MG63 (cell line): ENCODE data around the gene DDX31. TPM values are rescaled to one million over a fixed set of nuclear protein-coding genes. Genes with fewer than 3 reads are reported as not detected.

Experiments used
- DNase-seq: peaks from one replicate; pipeline ENCODE4 v3.0.0-alpha.2; 2020
- H3K27me3 ChIP-seq: fragments of 250-450 bp; sonication (Bioruptor Pico); 2 replicates; pipeline ENCODE4 v1.5.1; 2020; ENCODE audit warnings: mild to moderate bottlenecking, moderate library complexity
- H3K36me3 ChIP-seq: fragments of 250-450 bp; sonication (Bioruptor Pico); 2 replicates; pipeline ENCODE4 v1.5.1; 2020; ENCODE audit warnings: mild to moderate bottlenecking, moderate library complexity
- H3K4me3 ChIP-seq: fragments of 250-450 bp; sonication (Bioruptor Pico); 2 replicates; pipeline ENCODE4 v1.5.1; 2020; ENCODE audit warnings: mild to moderate bottlenecking, moderate library complexity
- H3K9me3 ChIP-seq: fragments of 250-450 bp; sonication (Bioruptor Pico); 2 replicates; pipeline ENCODE4 v1.5.1; 2020; ENCODE audit warnings: mild to moderate bottlenecking, moderate library complexity
- total RNA-seq: library from RNA; depleted of rRNA; stranded (reverse); fragments of >200 nt; shearing (Covaris generic); gene quantifications from 2 replicates; pipeline ENCODE4 v1.2.3, GENCODE V29; 2014; ENCODE audit warnings: low replicate concordance

DDX31 gene
- total RNA-seq, 1 experiment from 2014 or later, result 20.1 TPM

DNA sequence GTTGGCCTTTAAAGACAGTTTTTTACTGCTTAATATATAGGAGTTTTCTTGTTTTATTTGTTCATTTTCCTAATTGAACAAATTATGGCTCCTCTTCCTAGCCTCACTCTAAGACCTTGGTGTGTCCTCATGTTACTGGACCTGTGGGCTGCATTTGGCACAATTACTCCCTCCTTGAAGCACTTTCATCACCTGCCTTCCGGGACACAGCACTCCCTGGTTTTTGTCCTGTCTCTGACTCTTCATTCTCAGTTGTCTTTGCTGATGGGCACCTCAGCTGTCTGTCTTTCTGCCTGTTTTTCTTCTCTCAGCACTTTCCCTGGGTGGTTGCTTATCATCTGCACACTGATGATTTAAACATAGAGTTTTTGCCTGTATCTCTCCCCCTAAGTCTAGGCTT lies 14.1 kb upstream of the DDX31 start:
- Histone ChIP-seq H3K4me3 (no peak overlapping the region), H3K27me3 (no peaks in the 10 kb centered on the region), H3K9me3 (no peaks in the 10 kb centered on the region), H3K36me3 (peaks cover 85% of the 10 kb centered on the region)
- DNase-seq, result no peak

DNA sequence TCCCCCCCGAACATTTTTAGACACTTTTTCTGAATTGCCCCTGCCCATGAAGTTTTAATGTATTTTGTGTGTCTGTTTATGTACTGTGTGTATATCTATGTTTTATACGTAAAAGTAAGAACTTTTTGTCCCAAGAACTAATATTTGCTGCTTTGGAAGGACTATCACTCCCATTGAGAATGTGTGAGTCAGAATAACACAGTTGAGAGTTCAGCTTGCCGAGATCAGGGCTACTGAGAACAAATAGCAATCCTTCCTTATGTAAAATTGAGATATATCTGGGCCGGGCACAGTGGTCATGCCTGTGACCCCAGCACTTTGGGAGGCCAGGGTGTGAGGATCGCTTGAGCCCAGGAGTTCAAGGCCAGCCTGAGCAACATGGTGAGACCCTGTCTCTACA lies 11.8 kb upstream of the DDX31 start:
- H3K27me3 ChIP-seq, result no peaks in the 10 kb centered on the region
- H3K9me3 ChIP-seq, result no peaks in the 10 kb centered on the region
- H3K36me3 ChIP-seq, result peaks cover 86% of the 10 kb centered on the region
- DNase-seq, result no peak
- H3K4me3 ChIP-seq, result no peak overlapping the region

DNA sequence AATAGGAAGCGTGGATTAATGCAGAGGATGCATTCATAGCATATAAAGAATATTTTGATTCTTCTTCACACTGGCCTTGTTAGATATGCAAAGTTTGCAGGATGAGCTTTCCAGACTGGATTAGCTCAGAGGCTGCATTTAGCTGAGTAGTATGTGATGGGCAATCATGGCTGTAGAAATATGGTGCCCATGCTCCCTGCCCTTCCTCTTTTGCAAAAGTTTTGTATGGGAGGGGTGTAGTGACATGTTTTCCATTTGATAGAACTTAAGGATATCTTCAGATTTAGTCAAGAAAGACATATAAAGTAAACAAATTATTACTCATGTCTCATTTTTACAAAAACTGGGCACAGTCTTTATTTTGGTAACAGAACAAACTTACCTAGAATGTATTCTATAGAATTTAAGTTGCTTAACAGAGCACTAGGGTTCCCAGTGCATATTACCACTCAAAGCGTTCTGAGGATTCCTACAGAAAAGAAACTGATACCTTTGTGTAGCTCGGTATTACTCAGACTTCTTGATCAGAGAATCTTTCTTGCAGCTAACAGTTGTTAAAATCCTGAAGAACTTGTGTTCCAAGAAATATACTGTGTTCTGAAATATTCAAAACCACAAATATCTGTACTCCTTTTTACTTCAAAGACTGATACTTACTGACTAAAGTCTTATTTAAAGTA lies 10.3 kb upstream of the DDX31 start:
- Histone ChIP-seq H3K4me3 (no peak overlapping the region), H3K9me3 (no peaks in the 10 kb centered on the region), H3K27me3 (no peaks in the 10 kb centered on the region), H3K36me3 (peaks cover 74% of the 10 kb centered on the region)
- DNase-seq, result no peak

DNA sequence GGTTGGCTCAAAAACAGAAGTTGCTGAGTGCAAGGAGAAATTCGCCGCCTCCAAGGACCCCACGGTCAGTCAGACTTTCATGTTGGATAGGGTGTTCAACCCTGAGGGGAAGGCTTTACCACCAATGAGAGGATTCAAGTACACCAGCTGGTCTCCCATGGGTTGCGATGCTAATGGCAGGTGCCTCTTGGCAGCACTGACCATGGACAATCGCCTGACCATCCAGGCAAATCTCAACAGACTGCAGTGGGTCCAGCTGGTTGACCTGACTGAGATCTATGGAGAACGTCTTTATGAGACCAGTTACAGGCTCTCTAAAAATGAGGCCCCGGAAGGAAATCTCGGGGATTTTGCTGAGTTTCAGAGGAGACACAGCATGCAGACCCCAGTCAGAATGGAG lies 8.2 kb upstream of the DDX31 start:
- Histone ChIP-seq H3K27me3 (no peaks in the 10 kb centered on the region), H3K36me3 (peaks cover 71% of the 10 kb centered on the region), H3K9me3 (no peaks in the 10 kb centered on the region), H3K4me3 (no peak overlapping the region)
- no peak for DNase-seq

DNA sequence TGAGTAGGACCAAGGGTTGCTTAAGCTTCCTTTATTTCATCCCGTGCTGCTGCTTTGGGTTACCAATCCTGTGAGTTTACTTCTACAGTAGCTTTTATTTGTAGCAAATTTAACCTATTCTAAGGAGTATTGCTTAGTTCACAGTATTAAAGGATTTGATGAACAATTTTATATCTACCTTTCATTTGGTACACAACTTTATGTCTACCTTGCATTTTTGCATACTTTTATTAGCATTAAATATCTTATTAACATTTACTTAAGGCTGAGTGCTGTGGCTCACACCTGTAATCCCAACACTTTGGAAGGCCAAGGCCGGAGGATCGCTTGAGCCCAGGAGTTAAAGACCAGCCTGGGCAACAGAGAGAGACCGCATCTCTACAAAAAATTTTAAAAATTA lies 4.7 kb upstream of the DDX31 start:
- H3K4me3 ChIP-seq, result no peak overlapping the region
- no peaks in the 10 kb centered on the region for H3K9me3 ChIP-seq
- no peaks in the 10 kb centered on the region for H3K27me3 ChIP-seq
- DNase-seq, result no peak
- H3K36me3 ChIP-seq, result peaks cover 61% of the 10 kb centered on the region

DNA sequence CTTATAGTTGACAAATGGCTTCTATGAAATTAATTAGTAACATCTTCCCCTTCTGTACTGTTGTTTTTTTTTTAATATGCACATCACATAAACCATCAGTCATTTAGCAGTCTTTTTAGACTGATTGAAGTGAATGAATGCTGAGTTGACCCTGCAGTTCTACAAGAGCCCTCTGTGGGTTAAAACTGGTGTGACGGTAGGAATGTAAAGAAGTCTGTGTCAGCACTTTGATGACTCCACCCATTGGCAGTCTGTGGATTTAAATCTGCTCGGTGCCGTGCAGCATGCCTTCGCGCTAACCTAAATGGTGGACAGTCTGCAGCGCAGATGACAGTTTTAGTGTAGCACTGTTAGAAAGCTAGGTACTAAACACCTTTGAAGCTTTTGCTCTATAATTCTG lies 3.6 kb upstream of the DDX31 start:
- Histone ChIP-seq H3K27me3 (no peaks in the 10 kb centered on the region), H3K4me3 (no peak overlapping the region), H3K36me3 (peaks cover 50% of the 10 kb centered on the region), H3K9me3 (no peaks in the 10 kb centered on the region)
- DNase-seq, result peak; percentile 5

DNA sequence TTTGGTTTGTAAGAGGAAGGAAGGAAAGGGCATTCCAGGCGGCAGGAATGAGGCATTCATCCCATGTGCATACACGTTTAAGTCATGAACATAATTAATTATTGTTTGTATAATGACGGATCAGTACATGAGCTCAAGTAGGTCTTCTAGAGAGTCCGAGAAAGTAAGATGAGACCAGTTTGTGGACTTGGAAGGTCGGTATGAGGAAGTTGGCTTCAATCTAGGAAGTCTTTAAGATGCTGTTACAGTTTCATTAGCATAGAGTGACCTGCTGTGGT lies 2.6 kb upstream of the DDX31 start:
- H3K4me3 ChIP-seq, result peak overlapping the region; percentile 95

DNA sequence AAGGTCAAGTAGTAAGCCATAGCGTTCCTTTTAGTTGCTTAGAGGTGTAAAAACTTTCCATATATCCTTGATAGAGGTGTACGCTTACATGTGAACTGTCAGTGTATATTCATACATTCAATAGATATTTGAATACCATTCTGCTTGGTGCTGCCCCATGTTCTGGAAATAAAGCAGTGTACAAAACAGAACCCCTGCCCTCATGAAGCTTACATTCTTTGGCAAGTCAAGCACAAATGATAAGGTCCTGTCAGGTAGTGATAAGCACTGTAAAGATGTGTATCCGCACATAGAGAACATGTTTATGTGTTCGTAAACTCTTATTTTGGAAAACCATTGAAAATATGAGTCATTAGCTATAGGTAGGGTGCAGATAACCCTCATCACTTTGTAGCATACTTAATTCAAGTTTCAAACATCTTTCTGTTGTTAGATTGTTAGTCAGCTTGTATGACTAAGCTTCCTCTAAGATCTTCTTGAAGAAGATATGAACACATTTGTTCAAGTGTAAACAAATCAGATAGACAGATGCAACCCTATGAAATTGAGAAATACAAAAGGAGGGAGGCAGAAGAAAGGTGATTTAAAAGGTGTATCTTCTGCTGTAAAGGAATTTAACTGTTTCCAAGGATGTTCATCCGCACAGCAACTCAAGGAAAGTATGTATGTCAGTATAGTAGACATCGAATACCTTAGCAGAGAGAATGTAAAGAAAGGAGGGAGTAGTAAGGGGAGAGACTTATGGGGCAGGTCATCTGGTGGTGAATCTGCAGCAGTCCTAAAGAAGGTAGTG lies 2.0 kb upstream of the DDX31 start:
- Histone ChIP-seq H3K9me3 (no peaks in the 10 kb centered on the region), H3K27me3 (no peaks in the 10 kb centered on the region), H3K4me3 (peak overlapping the region; percentile 95), H3K36me3 (peaks cover 40% of the 10 kb centered on the region)
- no peak for DNase-seq

More for the DNA sequence above, 2.6 kb upstream of the DDX31 start:
- no peaks in the 10 kb centered on the region for H3K27me3 ChIP-seq
- H3K9me3 ChIP-seq, result no peaks in the 10 kb centered on the region
- H3K36me3 ChIP-seq, result peaks cover 45% of the 10 kb centered on the region
- no peak for DNase-seq

DNA sequence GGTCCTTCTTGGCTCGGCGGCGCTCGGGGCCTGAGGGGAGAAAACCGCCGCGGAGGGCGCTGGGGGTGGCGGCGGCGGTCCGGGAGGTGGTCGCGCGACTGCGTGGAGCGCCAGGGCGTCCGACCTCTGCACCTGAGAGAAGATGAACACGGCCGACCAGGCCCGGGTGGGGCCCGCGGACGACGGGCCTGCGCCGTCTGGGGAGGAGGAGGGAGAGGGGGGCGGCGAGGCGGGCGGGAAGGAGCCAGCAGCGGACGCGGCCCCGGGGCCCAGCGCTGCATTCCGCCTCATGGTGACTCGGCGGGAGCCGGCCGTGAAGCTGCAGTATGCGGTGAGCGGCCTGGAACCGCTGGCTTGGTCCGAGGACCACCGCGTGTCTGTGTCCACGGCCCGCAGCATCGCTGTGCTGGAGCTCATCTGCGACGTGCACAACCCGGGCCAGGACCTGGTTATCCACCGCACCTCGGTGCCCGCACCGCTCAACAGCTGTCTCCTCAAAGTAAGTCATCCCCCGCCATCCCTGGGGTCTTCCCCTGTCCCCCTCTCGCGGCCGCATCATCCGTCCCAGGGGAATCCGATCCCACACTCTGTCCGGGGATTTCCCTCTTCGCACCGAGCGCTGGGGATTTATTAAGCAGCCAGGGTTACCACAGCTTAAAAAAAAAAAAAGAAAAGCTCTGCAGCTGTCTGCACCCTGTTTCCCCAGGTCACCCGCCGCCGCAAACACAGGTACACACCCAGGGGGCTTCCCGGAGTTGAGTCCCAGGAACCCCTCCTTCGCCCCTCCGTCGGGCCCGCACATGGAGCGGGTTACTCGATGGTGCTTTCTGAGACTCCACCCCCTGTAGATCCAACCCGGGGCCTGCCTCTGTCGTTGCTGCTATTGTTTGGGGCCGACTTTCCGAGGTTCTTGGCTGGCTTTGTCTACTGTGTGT lies 941 bp upstream of the DDX31 start, which contains the start of gene GTF3C4:
Gene GTF3C4 (plus strand): TSS at position 8 of the 935 bp plus-strand sequence. CDS start 135 bp downstream, at position 143.
- H3K9me3 ChIP-seq, result no peaks in the 10 kb centered on the region
- DNase-seq, result peak; percentile 37
- peak within 1 kb of the TSS; percentile 95 for H3K4me3 ChIP-seq
- H3K27me3 ChIP-seq, result no peaks in the 10 kb centered on the region
- peaks cover 36% of the 10 kb centered on the region for H3K36me3 ChIP-seq

DNA sequence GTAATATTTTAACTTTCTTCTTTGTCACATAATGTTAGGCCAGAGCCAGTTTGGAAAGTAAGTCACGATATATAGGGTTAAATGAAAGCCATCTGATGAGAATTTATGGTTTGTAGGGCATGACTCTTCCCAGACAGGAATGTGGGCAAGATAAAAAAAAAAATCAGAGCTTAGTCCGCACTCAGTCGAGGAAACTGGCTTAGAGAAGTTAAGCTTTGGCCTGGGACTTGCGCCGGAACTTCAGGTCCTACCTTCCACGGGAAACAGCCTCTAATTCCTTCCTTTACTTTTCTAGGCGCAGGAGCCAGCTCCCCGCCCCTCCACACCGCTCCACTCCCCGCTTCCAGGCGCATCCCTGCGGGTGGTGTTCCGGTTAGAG lies 475 bp downstream of the DDX31 start:
- peak; percentile 88 for DNase-seq
- Histone ChIP-seq H3K27me3 (no peaks in the 10 kb centered on the region), H3K36me3 (peaks cover 41% of the 10 kb centered on the region), H3K4me3 (peak overlapping the region; percentile 95), H3K9me3 (no peaks in the 10 kb centered on the region)

DNA sequence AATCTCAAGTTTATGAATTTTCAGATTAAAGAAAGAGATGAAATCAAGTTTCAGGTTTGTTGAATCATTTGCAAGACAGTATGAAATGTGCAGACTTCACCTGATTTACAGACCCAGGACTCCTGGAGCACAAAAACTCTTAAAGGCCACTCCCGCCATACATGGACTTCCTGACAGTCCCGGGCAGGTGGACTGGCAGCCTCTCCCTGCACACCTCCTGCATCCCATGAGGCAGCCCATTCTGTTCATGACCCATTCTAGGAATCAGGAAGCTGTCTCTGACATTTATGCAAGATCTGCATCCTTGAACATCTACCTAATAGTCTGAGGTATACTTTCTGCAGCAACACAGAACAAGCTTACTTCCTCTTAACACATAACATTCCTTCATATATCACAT lies 5.9 kb downstream of the DDX31 start:
- H3K27me3 ChIP-seq, result no peaks in the 10 kb centered on the region
- H3K36me3 ChIP-seq, result peaks cover 48% of the 10 kb centered on the region
- H3K4me3 ChIP-seq, result no peak overlapping the region
- no peaks in the 10 kb centered on the region for H3K9me3 ChIP-seq
- DNase-seq, result no peak

DNA sequence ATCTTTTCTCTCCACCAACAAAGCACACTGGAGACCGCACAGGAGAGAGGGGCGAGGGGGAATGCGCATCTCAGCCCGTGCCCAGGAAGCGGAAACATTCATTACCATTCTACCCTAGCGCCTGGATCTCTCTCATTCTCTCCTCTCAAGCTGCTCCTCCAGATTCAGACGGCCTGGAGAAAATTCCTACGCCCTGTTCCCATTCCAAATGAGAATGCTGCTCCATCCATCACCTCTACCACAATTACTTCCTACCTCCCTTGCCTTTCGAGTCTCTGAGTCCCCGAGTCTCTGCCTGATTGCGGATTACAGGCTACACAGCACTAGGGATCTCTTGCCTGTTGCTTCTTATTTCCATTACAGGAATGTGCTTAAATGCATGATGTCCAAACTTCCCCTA lies 6.7 kb downstream of the DDX31 start:
- Histone ChIP-seq H3K4me3 (no peak overlapping the region), H3K36me3 (peaks cover 54% of the 10 kb centered on the region), H3K27me3 (no peaks in the 10 kb centered on the region), H3K9me3 (no peaks in the 10 kb centered on the region)
- DNase-seq, result no peak

DNA sequence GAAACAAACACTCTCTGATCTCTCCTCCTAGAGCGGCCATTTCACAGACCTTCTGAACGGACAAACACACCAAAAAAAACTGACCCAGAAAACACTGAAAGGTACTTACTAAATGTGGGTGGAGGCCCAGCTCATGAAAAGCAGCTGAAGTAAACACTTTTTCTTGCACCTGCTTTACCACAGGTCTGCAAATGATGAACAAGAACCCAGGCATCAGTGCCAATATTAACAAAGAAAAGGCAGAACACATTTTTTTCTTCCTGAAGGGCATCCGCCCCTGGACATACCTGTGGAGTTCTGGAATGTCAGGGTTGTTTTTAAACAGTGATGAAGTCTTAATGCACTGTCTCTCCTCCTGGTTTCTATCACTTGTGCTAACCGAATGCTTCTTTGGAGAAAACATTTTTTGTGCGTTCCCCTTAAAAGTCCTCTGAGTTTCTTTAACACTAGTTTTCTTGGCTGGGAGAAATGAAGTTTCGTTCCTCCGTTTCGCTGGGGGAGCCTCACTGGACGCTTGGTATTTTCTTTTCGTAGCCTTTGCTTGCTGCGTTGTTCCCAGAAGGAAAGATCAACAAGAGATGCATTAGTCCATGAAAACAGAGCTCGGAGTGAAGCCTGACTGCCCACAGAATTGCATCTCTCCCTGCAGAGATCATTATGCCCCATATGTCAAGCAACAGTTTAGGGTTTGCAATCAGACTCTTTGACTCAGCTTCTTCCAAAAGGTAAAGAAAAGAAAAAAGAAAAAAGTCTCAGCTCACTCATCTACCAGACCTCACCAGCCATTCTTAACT lies 7.4 kb downstream of the DDX31 start:
- Histone ChIP-seq H3K9me3 (no peaks in the 10 kb centered on the region), H3K36me3 (peaks cover 56% of the 10 kb centered on the region), H3K27me3 (no peaks in the 10 kb centered on the region), H3K4me3 (no peak overlapping the region)
- no peak for DNase-seq

DNA sequence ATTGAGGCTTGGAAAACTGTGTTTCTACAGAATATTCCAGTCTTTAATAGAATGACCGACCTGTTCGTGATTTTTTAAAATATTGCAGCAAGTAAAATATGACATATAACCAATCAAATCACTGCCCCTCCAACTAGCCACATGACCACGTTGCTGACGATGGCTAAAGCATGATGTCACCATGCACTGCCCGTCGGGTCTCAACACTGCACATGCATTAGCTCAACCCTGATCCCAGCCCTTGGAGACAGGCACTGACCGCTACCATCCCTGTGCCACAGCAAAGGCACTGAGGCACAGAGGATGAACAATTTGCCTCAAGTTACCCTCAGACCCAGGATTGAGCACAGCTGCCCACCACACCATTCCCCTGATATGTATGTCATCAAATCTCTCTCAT lies 13.5 kb downstream of the DDX31 start:
- no peak for DNase-seq
- H3K36me3 ChIP-seq, result peaks cover 54% of the 10 kb centered on the region
- H3K27me3 ChIP-seq, result no peaks in the 10 kb centered on the region
- no peak overlapping the region for H3K4me3 ChIP-seq
- no peaks in the 10 kb centered on the region for H3K9me3 ChIP-seq

DNA sequence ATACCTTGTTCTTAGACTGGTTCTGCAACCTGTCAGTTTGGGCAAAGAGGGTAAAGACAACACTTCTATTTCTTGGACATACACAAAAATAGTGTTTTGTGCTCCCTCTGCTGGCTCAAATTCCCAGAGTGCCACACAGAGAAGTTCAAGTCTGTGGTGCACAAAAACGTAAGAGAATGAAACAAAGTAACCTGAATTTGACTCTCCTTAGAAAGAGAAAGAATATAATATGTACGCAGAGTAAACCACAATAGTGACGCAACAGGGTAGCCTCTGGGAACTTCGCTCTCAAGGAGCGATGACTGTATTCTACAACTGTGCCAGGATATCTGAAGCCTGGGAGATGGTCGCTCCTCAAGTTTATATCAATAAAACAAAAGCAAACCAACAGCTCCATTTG lies 18.5 kb downstream of the DDX31 start:
- H3K27me3 ChIP-seq, result no peaks in the 10 kb centered on the region
- no peak overlapping the region for H3K4me3 ChIP-seq
- DNase-seq, result no peak
- peaks cover 62% of the 10 kb centered on the region for H3K36me3 ChIP-seq
- no peaks in the 10 kb centered on the region for H3K9me3 ChIP-seq

DNA sequence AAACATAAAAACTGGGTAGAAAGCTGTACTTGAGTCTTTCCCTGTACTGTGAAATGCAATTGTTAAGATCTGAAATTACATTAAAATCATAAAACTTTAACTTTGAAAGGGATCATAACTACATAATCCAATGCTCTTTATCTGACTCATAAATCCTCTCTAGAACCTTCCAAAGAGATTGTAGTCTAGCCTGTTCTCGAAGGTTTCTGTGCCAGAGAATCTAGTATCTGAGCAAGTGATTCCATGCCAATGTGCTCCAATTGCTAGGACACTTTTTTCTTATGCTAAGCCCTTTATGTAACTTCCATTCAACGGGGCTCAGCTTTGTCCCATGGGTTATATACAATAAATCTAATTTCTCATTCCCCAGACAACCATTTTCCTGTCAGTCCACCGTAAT lies 21.1 kb downstream of the DDX31 start:
- H3K36me3 ChIP-seq, result peaks cover 79% of the 10 kb centered on the region
- DNase-seq, result no peak
- H3K27me3 ChIP-seq, result no peaks in the 10 kb centered on the region
- H3K9me3 ChIP-seq, result no peaks in the 10 kb centered on the region
- H3K4me3 ChIP-seq, result no peak overlapping the region
